Gastrocnemius medialis (tissue), 4 donors: ENCODE data around the gene KANK2. TPM values are rescaled to one million over a fixed set of nuclear protein-coding genes. Genes with fewer than 3 reads are reported as not detected.

Experiments used
- ATAC-seq, 2 donors: fragments of 150-250 bp; one replicate each; pipeline ENCODE4 v1.9.1; 2016
- DNase-seq, 2 donors: peaks; one replicate each; pipeline ENCODE4 v3.0.0-alpha.2; 2019
- H3K27ac ChIP-seq, 4 donors: fragments of 200-600 bp; sonication (generic); 1 replicate in 1 of 4; 2 replicates in 3 of 4; pipeline ENCODE4 v1.5.1; 2016 to 2018; ENCODE audit warnings: mild to moderate bottlenecking in 2 of 4, moderate library complexity in 1 of 4
- H3K27me3 ChIP-seq, 3 donors: fragments of 200-600 bp; sonication (generic) in 2 of 3; 1 replicate in 1 of 3; 2 replicates in 2 of 3; pipeline versions ENCODE4 v1.5.1 to v1.6.0; 2016 to 2019; ENCODE audit warnings: mild to moderate bottlenecking in 1 of 3, moderate library complexity in 1 of 3
- H3K36me3 ChIP-seq, 2 donors: fragments of 200-600 bp; sonication (generic) in 1 of 2; one replicate each; pipeline ENCODE4 v1.5.1; 2017 to 2018
- H3K4me1 ChIP-seq, 2 donors: fragments of 200-600 bp; sonication (generic) in 1 of 2; one replicate each; pipeline ENCODE4 v1.5.1; 2016 to 2017; ENCODE audit warnings: mild to moderate bottlenecking in 2 of 2
- H3K4me3 ChIP-seq, 4 donors: fragments of 200-600 bp; sonication (generic) in 3 of 4; 1 replicate in 1 of 4; 2 replicates in 3 of 4; pipeline ENCODE4 v1.5.1; 2016 to 2019; ENCODE audit warnings: mild to moderate bottlenecking in 2 of 4
- H3K9me3 ChIP-seq, 3 donors: fragments of 200-600 bp; sonication (generic) in 2 of 3; 1 replicate in 1 of 3; 2 replicates in 2 of 3; pipeline ENCODE4 v1.5.1; 2016 to 2019
- POLR2A ChIP-seq, 2 donors: fragments of 450-650 bp; IDR thresholded peaks; one replicate each; pipeline ENCODE4 v1.6.1; 2017; ENCODE audit warnings: antibody characterized with exemption in 2 of 2, mild to moderate bottlenecking in 2 of 2, moderate library complexity in 2 of 2
- in situ Hi-C, 4 donors: fragments of 200-750 bp; cut with MboI; loops; one replicate each; pipeline versions ENCODE4 v1.15.0 to v1.8.0; 2017; ENCODE audit warnings: low sequenced_read_pairs in 4 of 4
- intact Hi-C: fragments of 100-400 bp; cut with DNase I; formaldehyde crosslinking; loops from one replicate; pipeline ENCODE4 v1.15.1; 2023; ENCODE audit warnings: low total_unique reads
- total RNA-seq, 4 donors: library from RNA; depleted of rRNA; stranded (reverse); fragments of >200 nt; gene quantifications; one replicate each; pipeline versions ENCODE4 v1.1.0 to v1.2.3, GENCODE V29; 2016
- TF ChIP-seq, protein P1 (sequence below), 5 experiments: fragments of 450-650 bp in 3 of 5; fragments of 200-600 bp in 2 of 5; sonication (generic) in 2 of 5; IDR thresholded peaks in 4 of 5; conservative IDR thresholded peaks in 1 of 5; 1 replicate in 4 of 5; 2 replicates in 1 of 5; pipeline ENCODE4 v1.5.1; 2016 to 2019; ENCODE audit warnings: antibody characterized with exemption in 5 of 5, mild to moderate bottlenecking in 3 of 5, moderate library complexity in 3 of 5

KANK2 gene
- total RNA-seq, 4 donors from 2014 or later, result 37.7 to 192 (median 149) TPM

DNA sequence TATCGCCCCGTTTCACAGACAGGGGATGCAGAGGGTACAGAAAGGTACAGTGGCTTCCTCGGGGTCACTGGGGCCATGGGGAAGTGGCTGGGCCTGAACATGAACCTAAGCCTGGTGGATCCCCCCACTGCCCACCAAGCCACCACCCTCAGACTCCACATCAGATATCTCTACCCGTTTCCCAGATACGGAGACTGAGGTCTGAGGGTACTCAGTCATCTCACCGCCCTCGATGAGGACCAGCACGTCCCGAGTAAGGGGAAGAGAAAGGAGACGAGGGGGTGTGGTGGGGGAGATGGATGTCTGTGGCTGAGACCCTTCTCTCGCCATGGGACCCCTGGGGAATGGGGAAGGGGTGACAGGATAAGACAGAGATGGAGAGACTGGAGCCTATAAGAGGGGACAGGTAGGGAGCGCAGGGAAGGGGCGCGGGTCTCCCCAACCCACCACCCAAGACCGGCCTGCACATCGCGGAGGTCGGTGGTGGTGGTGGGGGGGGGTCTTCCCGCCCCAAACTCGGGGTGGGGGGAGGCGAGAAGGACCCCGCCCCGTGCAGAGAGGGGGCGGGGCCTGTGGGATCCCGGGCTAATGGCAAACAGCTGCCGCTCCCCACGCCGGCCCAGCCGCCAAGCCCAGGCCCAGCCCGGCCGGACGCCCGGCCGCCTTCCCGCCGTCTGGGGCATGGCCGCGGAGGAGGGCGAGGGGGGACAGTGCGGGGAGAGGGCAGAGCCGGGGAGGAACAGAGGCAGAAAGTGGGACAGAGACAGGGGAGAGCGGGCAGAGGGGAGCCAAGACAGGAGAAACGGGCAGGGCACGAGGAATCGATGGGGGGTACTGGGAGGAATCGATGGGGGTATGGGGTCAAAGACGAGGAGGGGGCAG, 698 bp downstream of the KANK2 start:
- no peak for DNase-seq
- H3K4me1 ChIP-seq, result peaks cover 10 to 23% of the 10 kb centered on the region in 2 donors
- peaks cover 0 to 19% of the 10 kb centered on the region in 2 donors for H3K36me3 ChIP-seq

DNA sequence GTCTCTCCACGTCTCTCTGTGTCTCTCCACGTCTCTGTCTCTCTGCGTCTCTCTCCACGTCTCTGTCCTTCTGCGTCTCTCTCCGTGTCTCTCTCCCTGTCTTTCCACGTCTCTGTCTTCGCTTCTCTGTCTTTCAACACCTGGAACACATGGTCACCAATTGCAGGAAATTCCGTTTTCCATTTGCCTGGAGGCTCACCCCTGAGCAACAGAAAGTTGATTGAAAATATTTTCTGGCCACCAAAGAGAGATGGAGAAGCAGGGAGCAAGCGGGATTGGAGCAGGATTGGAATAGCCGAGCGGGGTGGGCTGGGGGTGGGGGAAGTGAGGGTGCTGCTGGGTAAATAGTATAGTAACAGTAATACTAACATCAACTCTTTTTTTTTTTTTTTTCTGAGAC, 1.7 kb downstream of the KANK2 start:
- Histone ChIP-seq H3K27me3 (no peaks in the 10 kb centered on the region), H3K9me3 (no peaks in the 10 kb centered on the region), H3K4me3 (peak overlapping the region in 2 of 4 donors; percentile 56 to 78), H3K27ac (peak overlapping the region; percentile 83 to 92 (median 87)), H3K4me1 (peaks cover 10 to 33% of the 10 kb centered on the region in 2 donors), H3K36me3 (peaks cover 0 to 19% of the 10 kb centered on the region in 2 donors)
- no peak for ATAC-seq
- TF ChIP-seq, protein P1, sequence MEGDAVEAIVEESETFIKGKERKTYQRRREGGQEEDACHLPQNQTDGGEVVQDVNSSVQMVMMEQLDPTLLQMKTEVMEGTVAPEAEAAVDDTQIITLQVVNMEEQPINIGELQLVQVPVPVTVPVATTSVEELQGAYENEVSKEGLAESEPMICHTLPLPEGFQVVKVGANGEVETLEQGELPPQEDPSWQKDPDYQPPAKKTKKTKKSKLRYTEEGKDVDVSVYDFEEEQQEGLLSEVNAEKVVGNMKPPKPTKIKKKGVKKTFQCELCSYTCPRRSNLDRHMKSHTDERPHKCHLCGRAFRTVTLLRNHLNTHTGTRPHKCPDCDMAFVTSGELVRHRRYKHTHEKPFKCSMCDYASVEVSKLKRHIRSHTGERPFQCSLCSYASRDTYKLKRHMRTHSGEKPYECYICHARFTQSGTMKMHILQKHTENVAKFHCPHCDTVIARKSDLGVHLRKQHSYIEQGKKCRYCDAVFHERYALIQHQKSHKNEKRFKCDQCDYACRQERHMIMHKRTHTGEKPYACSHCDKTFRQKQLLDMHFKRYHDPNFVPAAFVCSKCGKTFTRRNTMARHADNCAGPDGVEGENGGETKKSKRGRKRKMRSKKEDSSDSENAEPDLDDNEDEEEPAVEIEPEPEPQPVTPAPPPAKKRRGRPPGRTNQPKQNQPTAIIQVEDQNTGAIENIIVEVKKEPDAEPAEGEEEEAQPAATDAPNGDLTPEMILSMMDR (IDR thresholded peaks at IDR 0.05 in 4 of 5, conservative IDR thresholded peaks at IDR 0.05 in 1 of 5), result no peak
- no peak for TF ChIP-seq POLR2A (IDR thresholded peaks at IDR 0.05)
- no peak for DNase-seq
- in situ Hi-C loops (no loop called here), intact Hi-C loops (loop anchor here (10.0 kb wide), 1 partner anchor 231 kb away; the partner anchor contains the start of gene SMARCA4)

More for the DNA sequence above, 698 bp downstream of the KANK2 start:
- peak overlapping the region; percentile 56 to 78 (median 75) for H3K4me3 ChIP-seq
- H3K9me3 ChIP-seq, result no peaks in the 10 kb centered on the region
- in situ Hi-C loops, result no loop called here
- peak; percentile 16 to 34 for ATAC-seq
- peak overlapping the region; percentile 83 to 92 (median 87) for H3K27ac ChIP-seq
- intact Hi-C loops, result loop anchor here (10.0 kb wide), 1 partner anchor 232 kb away; the partner anchor contains the start of gene SMARCA4
- TF ChIP-seq, protein P1 (IDR thresholded peaks at IDR 0.05 in 4 of 5, conservative IDR thresholded peaks at IDR 0.05 in 1 of 5), result no peak
- TF ChIP-seq POLR2A (IDR thresholded peaks at IDR 0.05), result no peak
- H3K27me3 ChIP-seq, result no peaks in the 10 kb centered on the region

DNA sequence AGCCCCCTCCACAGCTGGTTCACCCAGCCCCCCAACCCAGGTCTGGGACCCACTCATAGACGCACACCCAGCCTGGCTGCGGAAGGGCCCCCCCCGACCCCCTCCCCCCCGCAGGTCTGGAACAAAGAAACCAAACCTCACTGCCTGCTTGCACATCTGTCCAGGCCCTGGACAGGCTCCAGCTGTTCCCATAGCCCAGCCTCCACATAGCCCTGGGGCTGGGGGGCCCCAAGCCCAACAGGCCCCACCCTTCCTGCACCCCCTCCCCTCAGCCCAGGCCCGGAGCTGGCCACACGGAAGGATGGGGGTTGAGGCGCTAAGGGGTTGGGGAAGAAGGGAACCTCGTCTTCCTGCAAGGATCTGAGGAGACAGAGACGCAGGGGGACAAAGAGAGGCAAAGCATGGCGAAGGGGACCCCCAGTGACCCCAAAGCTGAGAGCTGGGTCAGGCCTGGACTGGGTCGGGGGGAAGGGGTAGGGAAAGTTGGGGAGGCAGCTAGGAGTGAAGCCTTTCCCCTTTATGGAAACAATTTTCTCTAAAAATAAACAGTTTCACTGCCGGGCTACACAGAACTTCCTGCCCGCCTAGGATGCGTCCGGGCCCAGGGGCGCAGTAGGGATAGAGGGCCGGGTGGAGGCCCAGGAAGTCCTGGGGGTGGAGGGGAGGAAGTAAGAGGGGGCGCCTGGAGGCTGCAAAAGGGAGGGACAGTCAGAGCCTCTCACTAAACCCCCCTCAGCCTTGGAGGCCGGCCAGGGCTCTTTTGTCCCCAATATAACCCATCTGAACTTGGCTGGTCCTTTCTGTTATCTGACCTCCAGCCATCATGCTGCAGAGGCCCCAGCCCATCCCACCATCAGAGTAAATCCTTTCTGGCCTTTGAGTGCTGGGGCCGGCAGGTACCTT, 2.4 kb downstream of the KANK2 start:
- Histone ChIP-seq H3K27ac (peak overlapping the region; percentile 57 to 92 (median 86)), H3K27me3 (no peaks in the 10 kb centered on the region), H3K9me3 (no peaks in the 10 kb centered on the region), H3K4me3 (peak overlapping the region; percentile 26 to 78 (median 44)), H3K36me3 (peaks cover 0 to 19% of the 10 kb centered on the region in 2 donors), H3K4me1 (peaks cover 17 to 41% of the 10 kb centered on the region in 2 donors)
- in situ Hi-C loops, result no loop called here
- no peak for TF ChIP-seq POLR2A (IDR thresholded peaks at IDR 0.05)
- TF ChIP-seq, protein P1 (IDR thresholded peaks at IDR 0.05 in 4 of 5, conservative IDR thresholded peaks at IDR 0.05 in 1 of 5), result no peak
- intact Hi-C loops, result loop anchor here (10.0 kb wide), 1 partner anchor 230 kb away; the partner anchor contains the start of gene SMARCA4
- no peak for ATAC-seq
- DNase-seq, result no peak

DNA sequence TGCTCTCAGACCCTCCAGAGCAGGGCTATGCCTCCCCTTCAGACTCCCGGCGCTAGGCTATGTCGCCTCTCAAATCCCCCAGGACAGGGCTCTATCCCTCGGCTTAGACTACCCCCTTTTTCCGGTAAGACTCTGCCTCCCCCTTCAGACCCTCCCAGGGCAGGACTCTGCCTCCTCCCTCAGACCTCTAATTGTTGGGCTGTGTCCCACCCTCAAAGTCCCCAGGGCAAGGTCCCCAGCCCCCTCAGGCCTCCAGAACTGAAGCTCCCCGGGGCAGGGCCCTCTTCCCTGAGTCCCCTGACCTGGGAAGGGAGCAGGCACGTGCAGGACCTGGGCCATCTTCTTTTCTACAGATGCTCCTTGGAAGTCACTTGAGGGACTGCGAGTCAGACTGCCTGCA, 3.2 kb downstream of the KANK2 start:
- Histone ChIP-seq H3K36me3 (peaks cover 0 to 19% of the 10 kb centered on the region in 2 donors), H3K4me1 (peaks cover 23 to 46% of the 10 kb centered on the region in 2 donors), H3K4me3 (no peak overlapping the region), H3K9me3 (no peaks in the 10 kb centered on the region), H3K27ac (peak overlapping the region; percentile 57 to 92 (median 86)), H3K27me3 (no peaks in the 10 kb centered on the region)
- no peak for TF ChIP-seq POLR2A (IDR thresholded peaks at IDR 0.05)
- TF ChIP-seq, protein P1 (IDR thresholded peaks at IDR 0.05 in 4 of 5, conservative IDR thresholded peaks at IDR 0.05 in 1 of 5), result no peak
- ATAC-seq (no peak), DNase-seq (no peak)
- in situ Hi-C loops (no loop called here), intact Hi-C loops (loop anchor here (10.0 kb wide), 1 partner anchor 229 kb away; the partner anchor contains the start of gene SMARCA4)
